Measurements from ENCODE around the gene CDH10. TPM values are rescaled to one million over a fixed set of nuclear protein-coding genes. Genes with fewer than 3 reads are reported as not detected.

The CDH10 gene
- total RNA-seq, 4 donors from 2014 or later, result 0.09 TPM; not detected in 3

- intact Hi-C loops (cut with DNase I), result no loop called here
- H3K9me3 ChIP-seq, result no peaks in the 10 kb centered on the region
- H3K4me1 ChIP-seq, result no peaks in the 10 kb centered on the region
- no peak for DNase-seq
- TF ChIP-seq POLR2A (IDR thresholded peaks at IDR 0.05) (no peak), CTCF (IDR thresholded peaks at IDR 0.05) (no peak)
- no peak overlapping the region for H3K4me3 ChIP-seq
- H3K36me3 ChIP-seq, result no peaks in the 10 kb centered on the region
- no peak overlapping the region for H3K27ac ChIP-seq
- H3K27me3 ChIP-seq, result no peaks in the 10 kb centered on the region
- 67 to 92% methylated on average over 2 of the region's 2 CpGs for WGBS, 2 donors
Measured at GRCh38 chr5:24535646-24536045, 109.1 kb downstream of the CDH10 start.

- 76 to 79% methylated on average over 1 of the region's 1 CpG for WGBS, 2 donors
- no peaks in the 10 kb centered on the region for H3K4me1 ChIP-seq
- no peak for DNase-seq
- no peak overlapping the region for H3K4me3 ChIP-seq
- H3K9me3 ChIP-seq, result no peaks in the 10 kb centered on the region
- H3K27me3 ChIP-seq, result no peaks in the 10 kb centered on the region
- no peaks in the 10 kb centered on the region for H3K36me3 ChIP-seq
- H3K27ac ChIP-seq, result no peak overlapping the region
- intact Hi-C loops (cut with DNase I), result no loop called here
- TF ChIP-seq POLR2A (IDR thresholded peaks at IDR 0.05), result no peak
- TF ChIP-seq CTCF (IDR thresholded peaks at IDR 0.05), result no peak
Measured at GRCh38 chr5:24530906-24531305, 113.9 kb downstream of the CDH10 start.

DNA sequence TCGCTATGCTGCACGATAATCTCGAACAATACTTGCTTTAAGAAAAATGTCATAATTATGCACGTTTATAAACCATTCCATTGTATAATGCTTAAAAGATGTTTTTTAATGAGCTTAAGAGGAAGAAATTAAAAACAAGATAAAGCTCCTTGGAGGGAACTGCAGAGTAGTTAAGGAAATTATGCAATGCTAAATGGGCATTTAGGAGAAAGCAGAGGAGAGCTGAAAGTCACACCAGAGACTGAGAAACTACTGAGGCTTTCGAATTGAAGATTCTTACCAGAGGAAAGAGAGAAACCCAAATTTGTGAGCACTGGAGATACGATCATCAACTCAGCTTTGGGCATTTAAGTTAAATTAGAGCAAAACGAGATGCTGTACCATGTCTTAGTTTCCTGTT lies 119.4 kb downstream of the CDH10 start:
- WGBS, 2 donors, result 53 to 69% methylated on average over 7 of the region's 7 CpGs
- no peak overlapping the region for H3K27ac ChIP-seq
- TF ChIP-seq CTCF (IDR thresholded peaks at IDR 0.05), result no peak
- TF ChIP-seq POLR2A (IDR thresholded peaks at IDR 0.05), result no peak
- H3K36me3 ChIP-seq, result no peaks in the 10 kb centered on the region
- intact Hi-C loops (cut with DNase I), result no loop called here
- H3K9me3 ChIP-seq, result peaks cover 0 to 7% (median 0%) of the 10 kb centered on the region in 3 donors
- no peaks in the 10 kb centered on the region for H3K4me1 ChIP-seq
- no peak for DNase-seq
- H3K4me3 ChIP-seq, result no peak overlapping the region
- no peaks in the 10 kb centered on the region for H3K27me3 ChIP-seq

GRCh38 chr5:24512423-24512822 lies 132.4 kb downstream of the CDH10 start:
- no peak for DNase-seq
- TF ChIP-seq POLR2A (IDR thresholded peaks at IDR 0.05) (no peak), CTCF (IDR thresholded peaks at IDR 0.05) (no peak)
- H3K27me3 ChIP-seq, result no peaks in the 10 kb centered on the region
- H3K4me3 ChIP-seq, result no peak overlapping the region
- no peak overlapping the region for H3K27ac ChIP-seq
- no peaks in the 10 kb centered on the region for H3K4me1 ChIP-seq
- H3K9me3 ChIP-seq, result no peaks in the 10 kb centered on the region
- no peaks in the 10 kb centered on the region for H3K36me3 ChIP-seq
- intact Hi-C loops (cut with DNase I), result no loop called here

DNA sequence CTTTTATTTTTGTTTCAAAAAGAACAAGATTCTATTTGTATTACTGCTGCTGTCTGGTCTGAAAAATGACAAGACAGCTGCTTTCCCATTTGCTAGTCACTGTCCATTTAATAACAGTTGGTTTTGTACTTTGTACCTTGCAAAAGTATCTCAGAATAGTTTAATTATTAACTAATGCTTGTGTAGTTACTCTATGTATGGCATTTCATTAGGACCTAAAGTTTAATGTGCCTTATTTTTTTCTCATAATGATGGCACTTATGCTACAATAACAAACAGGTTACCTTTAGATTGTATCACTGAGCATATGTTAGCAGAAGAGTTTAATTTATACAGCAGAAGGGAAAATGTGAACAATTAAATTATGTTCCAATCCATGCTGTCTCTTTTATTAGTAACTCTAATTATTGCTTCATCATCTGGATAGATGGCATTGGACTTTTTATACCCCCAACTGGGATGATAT lies 134.2 kb downstream of the CDH10 start:
- Histone ChIP-seq H3K36me3 (no peaks in the 10 kb centered on the region), H3K27ac (no peak overlapping the region), H3K9me3 (no peaks in the 10 kb centered on the region), H3K4me1 (no peaks in the 10 kb centered on the region), H3K4me3 (no peak overlapping the region), H3K27me3 (no peaks in the 10 kb centered on the region)
- TF ChIP-seq CTCF (IDR thresholded peaks at IDR 0.05), result no peak
- TF ChIP-seq POLR2A (IDR thresholded peaks at IDR 0.05), result no peak
- intact Hi-C loops (cut with DNase I), result no loop called here
- DNase-seq, result no peak
